ENCODE data around the gene GNG2.

GRCh38 chr14:52003324-52003723, 142.9 kb downstream of the GNG2 start:
- TF ChIP-seq CTCF (IDR thresholded peaks at IDR 0.05) = no peak
- TF ChIP-seq POLR2A (IDR thresholded peaks at IDR 0.05) = no peak

Measured in uterus (tissue), 2 donors.